HAP-1 (cell line): Measurements from ENCODE around the gene BCAP29.

Source experiments
- DNase-seq, 2 experiments: peaks; one replicate each; pipeline ENCODE4 v3.0.0-alpha.2; 2016 to 2020; ENCODE audit warnings: low spot score in 2 of 2
- H3K27me3 ChIP-seq: fragments of 250-450 bp; sonication (Bioruptor Pico); 2 replicates; pipeline ENCODE4 v1.5.1; 2020; ENCODE audit warnings: low read depth, mild to moderate bottlenecking, moderate library complexity
- H3K36me3 ChIP-seq: fragments of 250-450 bp; sonication (Bioruptor Pico); replicated peaks from 2 replicates; pipeline ENCODE4 v1.5.1; 2020; ENCODE audit warnings: mild to moderate bottlenecking
- H3K4me1 ChIP-seq: fragments of 250-450 bp; sonication (Bioruptor Pico); 2 replicates; pipeline ENCODE4 v1.5.1; 2020; ENCODE audit warnings: mild to moderate bottlenecking
- H3K4me3 ChIP-seq: fragments of 250-450 bp; sonication (Bioruptor Pico); 2 replicates; pipeline ENCODE4 v1.5.1; 2020; ENCODE audit warnings: mild to moderate bottlenecking, moderate library complexity
- H3K9me3 ChIP-seq: fragments of 250-450 bp; sonication (Bioruptor Pico); 2 replicates; pipeline ENCODE4 v1.5.1; 2020; ENCODE audit warnings: mild to moderate bottlenecking, moderate library complexity
- in situ Hi-C: fragments of 300-500 bp; cut with MboI; formaldehyde crosslinking; loops from 3 replicates; pipeline ENCODE4 v1.14.3; 2020; ENCODE audit warnings: low sequenced_read_pairs, inconsistent platforms, mixed read lengths

BCAP29 gene

DNA sequence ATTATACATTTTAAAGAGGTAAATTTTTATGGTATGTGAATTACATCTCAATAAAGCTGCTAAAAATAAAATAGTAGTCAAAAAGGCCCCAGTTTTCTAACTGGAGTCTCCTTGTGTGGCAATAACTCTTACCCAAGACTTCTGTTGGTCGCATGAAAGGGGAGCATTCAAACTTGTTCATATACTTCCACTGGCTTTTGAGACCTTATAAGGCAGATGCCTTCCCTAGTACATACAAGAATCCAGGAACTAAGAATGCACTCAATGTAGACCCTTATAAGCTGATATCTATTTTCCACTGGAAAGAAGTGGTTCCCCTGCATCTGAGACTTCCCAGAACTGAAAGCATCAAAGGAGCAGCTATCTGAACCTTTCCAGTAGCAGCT, 13.0 kb downstream of the BCAP29 start:
- H3K4me3 ChIP-seq = no peak overlapping the region
- in situ Hi-C loops = no loop called here
- peaks cover 8% of the 10 kb centered on the region for H3K4me1 ChIP-seq
- no peaks in the 10 kb centered on the region for H3K27me3 ChIP-seq
- no peaks in the 10 kb centered on the region; the same call in 1 of the 2 replicates for H3K36me3 ChIP-seq
- no peaks in the 10 kb centered on the region for H3K9me3 ChIP-seq
- no peak for DNase-seq

DNA sequence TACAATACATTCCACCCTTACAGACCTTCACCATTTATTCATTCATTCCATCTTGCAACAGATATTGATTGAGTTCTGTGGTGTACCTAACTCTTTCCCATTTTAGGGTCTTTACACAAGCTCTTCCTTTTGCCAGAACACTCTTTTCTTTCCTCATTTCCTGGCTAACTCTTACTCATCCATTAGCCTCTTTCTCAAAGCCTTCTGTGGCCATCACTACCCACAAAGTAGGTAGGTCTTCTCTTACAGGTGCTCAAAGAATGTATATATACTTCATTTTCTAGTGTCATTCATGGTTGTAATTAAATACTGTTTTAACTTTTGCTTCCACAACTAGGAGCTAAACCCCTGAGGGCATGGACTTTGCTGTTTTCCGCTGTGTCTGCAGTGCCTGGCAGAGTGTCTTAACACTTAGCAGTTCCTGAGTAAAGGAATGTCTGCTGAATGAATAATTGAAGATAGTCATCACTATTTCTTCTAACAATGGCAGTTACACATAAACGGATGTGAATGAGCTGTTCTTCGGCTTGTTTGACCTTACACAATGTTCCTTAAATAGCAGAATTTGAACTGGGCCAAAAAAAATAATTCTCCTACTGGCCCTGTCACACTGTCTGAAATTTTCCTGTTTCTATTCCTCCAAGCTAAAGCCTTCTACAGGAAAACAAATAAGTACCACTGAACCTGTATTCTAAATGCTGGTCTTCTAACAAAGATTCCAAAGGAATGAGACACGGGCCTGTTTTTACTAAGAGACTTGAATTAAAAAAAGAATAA, 15.1 kb downstream of the BCAP29 start:
- no peaks in the 10 kb centered on the region for H3K27me3 ChIP-seq
- in situ Hi-C loops = no loop called here
- no peak overlapping the region for H3K4me3 ChIP-seq
- H3K4me1 ChIP-seq = peaks cover 8% of the 10 kb centered on the region
- H3K36me3 ChIP-seq = no peaks in the 10 kb centered on the region; the same call in 1 of the 2 replicates
- H3K9me3 ChIP-seq = no peaks in the 10 kb centered on the region
- DNase-seq = no peak

DNA sequence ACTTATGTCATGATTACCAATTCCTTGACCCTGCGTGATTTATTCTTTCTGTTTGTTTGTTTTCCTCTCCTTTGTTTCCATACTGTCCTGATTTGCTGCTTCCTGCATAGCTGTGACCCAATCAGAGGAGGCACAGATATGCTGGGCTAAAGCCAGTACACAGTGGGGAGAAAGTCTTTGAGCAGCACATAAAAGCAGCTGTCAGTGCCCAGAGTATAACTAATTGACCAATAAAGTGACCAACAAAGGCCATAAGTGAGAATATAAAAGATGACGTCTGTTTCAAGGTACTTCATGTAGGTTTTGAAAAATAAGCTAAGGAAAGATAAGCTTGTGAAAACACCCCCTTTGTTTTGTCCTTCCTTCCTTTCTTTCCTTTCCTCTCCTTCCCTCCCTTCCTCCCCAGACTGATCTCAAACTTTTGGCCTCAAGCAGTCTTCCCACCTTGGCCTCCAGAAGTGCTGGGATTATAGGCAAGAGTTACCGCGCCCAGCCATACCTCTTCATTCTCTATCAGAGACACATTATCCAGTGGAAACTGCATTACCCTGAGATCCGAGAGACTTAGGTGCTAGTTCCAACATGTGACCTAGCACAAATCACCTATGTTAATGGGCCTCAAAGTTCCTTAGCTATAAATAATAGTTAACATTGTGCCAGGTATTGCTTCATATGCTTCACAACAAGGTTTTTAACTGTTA, 17.0 kb downstream of the BCAP29 start:
- no peaks in the 10 kb centered on the region; the same call in none of the 2 replicates for H3K36me3 ChIP-seq
- H3K4me3 ChIP-seq = no peak overlapping the region
- no peaks in the 10 kb centered on the region for H3K27me3 ChIP-seq
- peaks cover 8% of the 10 kb centered on the region for H3K4me1 ChIP-seq
- in situ Hi-C loops = no loop called here
- peak; percentile 26 to 47 for DNase-seq
- H3K9me3 ChIP-seq = no peaks in the 10 kb centered on the region

DNA sequence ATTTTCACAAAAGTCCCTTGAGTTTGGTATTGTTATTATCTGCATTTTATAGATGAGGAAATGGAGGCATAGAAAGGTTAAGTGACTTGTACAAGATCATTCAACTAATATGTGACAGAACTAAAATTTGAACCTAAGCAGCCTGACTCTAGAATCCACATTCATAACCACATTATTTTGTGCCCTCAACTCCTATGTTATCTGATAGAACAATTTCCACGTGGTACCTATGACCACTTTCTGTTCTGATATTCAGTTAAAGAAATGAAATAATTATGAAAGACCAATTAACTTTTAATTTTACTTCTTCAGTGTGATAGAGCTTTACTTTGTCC, 17.5 kb downstream of the BCAP29 start:
- H3K4me1 ChIP-seq = peaks cover 8% of the 10 kb centered on the region
- no peak overlapping the region for H3K4me3 ChIP-seq
- no peak for DNase-seq
- H3K36me3 ChIP-seq = no peaks in the 10 kb centered on the region; the same call in none of the 2 replicates
- H3K27me3 ChIP-seq = no peaks in the 10 kb centered on the region
- no peaks in the 10 kb centered on the region for H3K9me3 ChIP-seq
- in situ Hi-C loops = no loop called here

DNA sequence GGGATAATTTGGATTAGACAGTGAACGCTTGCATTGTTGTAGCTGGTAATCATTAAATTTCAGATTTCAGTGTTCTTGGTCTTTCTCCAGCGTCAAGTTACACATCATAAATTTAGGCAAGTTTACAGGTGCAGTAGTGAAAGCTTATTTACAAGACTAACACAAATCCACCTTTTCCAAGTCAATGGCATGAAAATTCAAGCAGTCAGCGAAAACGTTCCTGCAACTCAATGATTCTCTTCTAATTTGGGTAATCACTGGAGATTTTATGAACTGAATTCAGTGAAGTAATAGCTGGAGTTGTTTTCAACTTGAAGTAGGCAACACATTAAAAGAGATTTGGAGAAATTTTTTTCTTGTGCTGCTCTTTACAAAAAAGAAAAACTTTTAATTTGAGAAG, 17.9 kb downstream of the BCAP29 start:
- Histone ChIP-seq H3K9me3 (no peaks in the 10 kb centered on the region), H3K4me1 (peaks cover 8% of the 10 kb centered on the region), H3K4me3 (no peak overlapping the region), H3K27me3 (no peaks in the 10 kb centered on the region), H3K36me3 (no peaks in the 10 kb centered on the region; the same call in none of the 2 replicates)
- in situ Hi-C loops = no loop called here
- no peak for DNase-seq

DNA sequence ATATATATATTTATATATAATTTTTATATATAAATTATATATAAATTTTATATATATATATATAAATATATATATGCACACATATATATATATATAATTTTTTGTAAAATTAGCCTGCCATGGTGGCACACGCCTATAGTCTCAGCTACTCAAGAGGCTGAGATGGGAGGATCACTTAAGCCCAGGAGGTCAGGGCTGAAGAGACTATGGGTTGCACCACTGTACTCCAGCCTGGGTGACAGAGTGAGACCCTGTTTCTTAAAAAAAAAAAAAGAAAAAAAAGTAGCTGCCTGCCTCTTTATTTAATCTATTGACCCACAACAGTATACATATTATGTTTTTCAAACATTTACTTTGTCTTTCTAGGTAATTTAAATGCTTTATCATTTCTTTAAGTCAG, 19.2 kb downstream of the BCAP29 start:
- Histone ChIP-seq H3K27me3 (no peaks in the 10 kb centered on the region), H3K4me3 (no peak overlapping the region), H3K9me3 (no peaks in the 10 kb centered on the region), H3K4me1 (peaks cover 8% of the 10 kb centered on the region), H3K36me3 (no peaks in the 10 kb centered on the region; the same call in none of the 2 replicates)
- no peak for DNase-seq
- in situ Hi-C loops = no loop called here

DNA sequence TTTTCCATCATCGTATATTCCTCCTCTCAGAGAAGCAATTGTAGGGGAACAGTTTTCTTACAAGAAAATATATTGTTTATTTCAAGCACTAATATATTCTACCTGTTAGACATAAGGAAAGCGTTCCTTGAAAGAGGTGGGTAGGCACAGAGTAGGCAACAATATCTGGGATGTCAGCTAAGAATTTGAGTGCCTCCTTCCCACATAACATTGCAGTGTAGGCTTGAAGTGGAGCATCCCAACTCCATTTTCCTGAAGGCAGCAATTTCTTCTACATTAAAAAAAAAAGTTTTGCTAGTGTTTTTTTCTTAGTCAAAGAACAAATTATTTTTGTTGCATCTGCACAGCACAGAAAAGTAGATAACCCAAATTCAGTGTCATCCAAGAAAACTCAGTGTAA, 20.8 kb downstream of the BCAP29 start:
- Histone ChIP-seq H3K36me3 (no peaks in the 10 kb centered on the region; the same call in none of the 2 replicates), H3K4me1 (peaks cover 8% of the 10 kb centered on the region), H3K4me3 (no peak overlapping the region), H3K27me3 (no peaks in the 10 kb centered on the region), H3K9me3 (no peaks in the 10 kb centered on the region)
- in situ Hi-C loops = no loop called here
- no peak for DNase-seq

DNA sequence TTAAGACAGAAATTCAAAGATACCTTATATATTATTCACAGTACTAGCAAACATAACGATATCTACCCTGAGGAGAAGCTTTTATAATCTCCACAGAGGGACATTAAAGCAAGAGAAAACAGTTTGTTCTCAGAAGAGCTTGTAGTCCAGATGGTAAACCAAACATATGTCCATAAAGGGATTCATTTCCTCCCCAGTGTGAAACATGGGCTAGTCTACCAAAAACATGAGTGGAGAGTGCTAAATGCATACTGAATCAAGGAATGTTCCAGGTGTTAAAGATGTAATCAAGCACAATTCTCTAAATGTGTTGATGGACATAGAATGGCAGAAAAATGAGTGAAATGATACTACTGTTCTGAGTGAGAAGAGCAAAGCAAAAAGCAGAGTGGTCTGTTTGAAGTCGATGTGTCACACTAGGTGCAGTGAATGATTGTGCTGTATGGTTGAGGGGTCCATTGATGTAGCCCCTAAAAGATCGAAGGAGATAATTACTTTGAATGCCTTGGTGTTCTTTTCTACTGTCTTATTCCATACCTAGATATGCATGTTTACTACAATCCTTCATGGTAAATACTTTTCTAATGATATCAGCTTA, 25.3 kb downstream of the BCAP29 start:
- H3K36me3 ChIP-seq = no peaks in the 10 kb centered on the region; the same call in 1 of the 2 replicates
- H3K9me3 ChIP-seq = no peaks in the 10 kb centered on the region
- no peak overlapping the region for H3K4me3 ChIP-seq
- in situ Hi-C loops = no loop called here
- no peaks in the 10 kb centered on the region for H3K27me3 ChIP-seq
- no peaks in the 10 kb centered on the region for H3K4me1 ChIP-seq
- no peak for DNase-seq

DNA sequence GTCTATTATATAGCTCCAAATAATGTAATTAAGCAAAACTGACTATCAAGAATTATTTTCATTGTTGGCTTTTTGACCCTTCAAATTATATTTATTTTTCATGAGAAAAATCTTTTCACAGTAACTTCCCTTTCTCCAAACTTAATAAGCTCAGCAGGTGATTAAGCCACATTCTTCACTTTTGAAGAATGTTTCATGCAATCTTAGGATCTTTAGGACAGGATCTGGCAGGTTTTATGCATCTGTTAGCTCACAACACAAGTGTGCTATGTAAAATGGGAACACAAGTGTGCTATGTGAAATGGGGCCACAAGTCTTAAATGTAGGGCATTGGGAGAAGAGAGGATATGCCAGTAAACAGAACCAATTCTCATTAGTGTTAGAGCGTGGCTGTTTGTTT, 26.3 kb downstream of the BCAP29 start:
- DNase-seq = no peak
- H3K9me3 ChIP-seq = no peaks in the 10 kb centered on the region
- no peaks in the 10 kb centered on the region for H3K27me3 ChIP-seq
- H3K36me3 ChIP-seq = no peaks in the 10 kb centered on the region; the same call in 1 of the 2 replicates
- in situ Hi-C loops = no loop called here
- H3K4me1 ChIP-seq = no peaks in the 10 kb centered on the region
- H3K4me3 ChIP-seq = no peak overlapping the region

DNA sequence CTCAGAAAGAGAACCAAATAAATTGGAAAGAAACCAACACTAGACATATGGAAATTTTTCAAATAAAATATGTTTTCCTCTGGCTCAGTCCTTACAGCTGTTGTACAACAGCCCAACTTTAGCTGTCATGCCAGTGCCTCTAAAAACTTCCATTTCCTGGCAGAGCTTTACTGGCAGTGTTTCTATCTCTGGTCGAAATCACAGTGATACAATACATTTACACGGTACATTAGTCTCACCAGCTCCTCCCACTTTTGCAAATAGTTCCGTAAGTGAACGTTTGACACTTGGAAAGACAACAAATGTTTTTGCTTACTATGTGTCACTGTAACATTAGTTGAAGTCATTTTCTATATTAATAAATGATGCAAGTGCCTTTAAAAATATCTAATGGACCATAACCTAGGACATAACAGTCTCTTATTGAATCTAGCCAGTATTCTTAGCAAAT, 29.8 kb downstream of the BCAP29 start:
- Histone ChIP-seq H3K4me1 (no peaks in the 10 kb centered on the region), H3K9me3 (no peaks in the 10 kb centered on the region), H3K27me3 (no peaks in the 10 kb centered on the region), H3K36me3 (no peaks in the 10 kb centered on the region; the same call in 1 of the 2 replicates), H3K4me3 (no peak overlapping the region)
- no peak for DNase-seq
- in situ Hi-C loops = no loop called here

DNA sequence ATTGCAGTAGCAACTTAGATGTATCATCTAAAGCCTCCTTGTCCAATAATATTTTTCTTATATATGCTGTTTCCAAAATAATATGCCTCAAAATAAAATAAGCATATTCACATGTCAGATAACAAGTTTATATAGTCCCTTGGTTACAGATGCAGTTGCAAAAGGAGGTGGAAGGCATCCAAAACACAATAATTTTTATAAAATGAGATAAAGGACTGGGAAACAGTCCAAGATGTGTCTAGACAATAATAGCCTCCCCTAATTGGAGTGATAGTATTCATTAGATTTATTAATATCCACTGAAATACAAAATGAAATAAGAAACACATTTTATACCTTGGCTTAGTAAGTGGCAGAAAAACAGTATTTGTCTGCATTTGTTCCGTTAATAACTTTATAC, 30.3 kb downstream of the BCAP29 start:
- in situ Hi-C loops = no loop called here
- H3K36me3 ChIP-seq = no peaks in the 10 kb centered on the region; the same call in 1 of the 2 replicates
- H3K9me3 ChIP-seq = no peaks in the 10 kb centered on the region
- no peak overlapping the region for H3K4me3 ChIP-seq
- no peak for DNase-seq
- H3K27me3 ChIP-seq = no peaks in the 10 kb centered on the region
- H3K4me1 ChIP-seq = no peaks in the 10 kb centered on the region

DNA sequence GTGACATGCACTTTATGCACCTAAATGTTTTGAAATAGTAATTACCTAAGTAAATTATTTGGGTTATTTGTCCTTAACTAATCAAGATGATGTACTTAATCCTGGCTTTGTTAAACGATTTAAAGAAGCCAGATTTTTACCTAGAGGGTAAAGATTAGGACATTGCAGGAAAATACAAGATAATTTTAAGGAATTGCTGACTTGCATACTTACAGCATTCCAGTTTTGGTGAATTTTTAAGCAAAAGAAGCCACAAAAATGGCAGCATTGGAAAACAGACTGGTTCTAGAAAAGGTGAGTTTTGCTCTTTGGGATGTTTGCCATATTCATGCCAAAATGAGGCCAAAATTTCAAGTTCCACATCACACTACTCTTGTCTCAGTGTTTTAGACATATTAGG, 33.4 kb downstream of the BCAP29 start:
- Histone ChIP-seq H3K27me3 (no peaks in the 10 kb centered on the region), H3K4me1 (no peaks in the 10 kb centered on the region), H3K4me3 (no peak overlapping the region), H3K36me3 (no peaks in the 10 kb centered on the region; the same call in 1 of the 2 replicates), H3K9me3 (no peaks in the 10 kb centered on the region)
- in situ Hi-C loops = no loop called here
- DNase-seq = no peak

DNA sequence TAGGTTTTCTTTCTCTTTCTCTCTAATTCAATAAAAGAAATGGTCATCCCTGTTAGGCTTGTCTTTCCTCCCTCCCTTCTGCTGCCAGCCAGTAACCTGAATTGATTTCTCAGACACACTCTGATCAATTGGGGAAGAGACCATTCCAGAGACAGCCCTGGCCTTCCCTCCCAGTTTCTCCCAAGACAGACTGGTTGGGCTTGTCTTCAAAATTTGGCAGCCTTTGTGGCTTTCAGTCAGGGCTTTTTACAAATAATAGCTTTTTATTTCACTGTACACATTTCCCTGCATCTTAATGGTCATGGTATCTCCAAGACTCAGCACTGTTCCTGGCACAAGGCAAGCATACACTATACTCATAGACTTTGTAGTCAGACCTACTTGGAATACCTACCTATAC, 33.9 kb downstream of the BCAP29 start:
- no peaks in the 10 kb centered on the region for H3K9me3 ChIP-seq
- H3K4me3 ChIP-seq = no peak overlapping the region
- H3K36me3 ChIP-seq = no peaks in the 10 kb centered on the region; the same call in 1 of the 2 replicates
- DNase-seq = no peak
- H3K4me1 ChIP-seq = no peaks in the 10 kb centered on the region
- in situ Hi-C loops = no loop called here
- no peaks in the 10 kb centered on the region for H3K27me3 ChIP-seq

DNA sequence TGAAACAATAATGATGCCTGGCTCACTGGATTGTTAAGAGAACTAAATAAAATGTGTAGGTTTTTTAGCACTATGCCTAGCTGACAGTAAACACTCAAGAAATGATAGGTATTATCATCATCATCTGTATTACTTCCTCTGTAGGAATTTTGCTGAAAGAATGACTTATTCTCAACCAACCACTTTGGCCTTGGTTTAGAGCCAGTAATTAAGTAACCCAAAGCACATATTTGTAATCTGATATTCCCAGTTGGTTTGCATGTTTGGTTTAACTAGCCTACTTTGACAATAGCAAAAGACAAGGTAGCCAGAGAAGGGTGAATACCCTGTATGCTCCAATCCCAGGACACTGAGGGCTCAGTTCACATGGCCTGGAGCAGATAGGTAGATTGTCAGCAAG, 34.4 kb downstream of the BCAP29 start:
- Histone ChIP-seq H3K4me1 (no peaks in the 10 kb centered on the region), H3K36me3 (no peaks in the 10 kb centered on the region; the same call in 1 of the 2 replicates), H3K9me3 (no peaks in the 10 kb centered on the region), H3K4me3 (no peak overlapping the region), H3K27me3 (no peaks in the 10 kb centered on the region)
- in situ Hi-C loops = no loop called here
- no peak for DNase-seq
